ENCODE measurements around the gene CSGALNACT2.

- TF ChIP-seq CTCF (IDR thresholded peaks at IDR 0.05; ENCODE audit: insufficient read depth, low read length, poor library complexity, severe bottlenecking) (no peak), EZH2phosphoT487 (conservative IDR thresholded peaks at IDR 0.05; ENCODE audit: low read length) (no peak)
These were observed 77.7 kb downstream of the CSGALNACT2 start for GRCh38 chr10:43215758-43216455.

Measured in SU-DHL-6 (cell line).